HEK293T (cell line): ENCODE results near the gene SLC26A2.

ENCODE experiments used
- CTCF ChIA-PET: fragments of 350-600 bp; formaldehyde crosslinking; extraction: SDS; loops from one replicate; lab custom pipeline; 2021; ENCODE audit warnings: antibody characterized with exemption, inconsistent platforms; lab: Yijun Ruan, JAX
- POLR2A ChIA-PET: fragments of 350-600 bp; formaldehyde crosslinking; extraction: SDS; loops from one replicate; lab custom pipeline; 2020; ENCODE audit warnings: antibody characterized with exemption, inconsistent platforms; lab: Yijun Ruan, JAX
- DNase-seq: peaks from one replicate; pipeline ENCODE4 v3.0.0; 2012; ENCODE audit warnings: mixed read lengths; ENCODE audit errors: extremely low spot score
- ARNT ChIP-seq: fragments of 450-650 bp; IDR thresholded peaks from 2 replicates; pipeline ENCODE4 v1.6.1; 2017; ENCODE audit warnings: mild to moderate bottlenecking
- BHLHE40 ChIP-seq: fragments of 450-650 bp; IDR thresholded peaks from 2 replicates; pipeline ENCODE4 v1.6.1; 2016; ENCODE audit warnings: mild to moderate bottlenecking, moderate library complexity, borderline replicate concordance
- CTBP1 ChIP-seq: fragments of 450-650 bp; IDR thresholded peaks from 2 replicates; pipeline ENCODE4 v1.6.1; 2016; ENCODE audit warnings: borderline replicate concordance
- ELF4 ChIP-seq: fragments of 450-650 bp; IDR thresholded peaks from 2 replicates; pipeline ENCODE4 v1.6.1; 2017; ENCODE audit warnings: antibody characterized with exemption
- FOXA1 ChIP-seq: fragments of 450-650 bp; IDR thresholded peaks from 2 replicates; pipeline ENCODE4 v1.6.1; 2016; ENCODE audit warnings: mild to moderate bottlenecking
- FOXK2 ChIP-seq: fragments of 450-650 bp; IDR thresholded peaks from 2 replicates; pipeline ENCODE4 v1.6.1; 2016; ENCODE audit warnings: mild to moderate bottlenecking
- FOXM1 ChIP-seq: fragments of 450-650 bp; IDR thresholded peaks from 2 replicates; pipeline ENCODE4 v1.6.1; 2017; ENCODE audit warnings: mild to moderate bottlenecking, borderline replicate concordance
- HDGF ChIP-seq: fragments of 450-650 bp; IDR thresholded peaks from 2 replicates; pipeline ENCODE4 v1.6.1; 2017; ENCODE audit warnings: antibody characterized with exemption, borderline replicate concordance
- L3MBTL2 ChIP-seq: fragments of 450-650 bp; conservative IDR thresholded peaks from 2 replicates; pipeline ENCODE4 v1.6.1; 2016; ENCODE audit warnings: mild to moderate bottlenecking
- LEF1 ChIP-seq: fragments of 450-650 bp; IDR thresholded peaks from 2 replicates; pipeline ENCODE4 v1.6.1; 2017; ENCODE audit warnings: mild to moderate bottlenecking, borderline replicate concordance
- NFRKB ChIP-seq: fragments of 450-650 bp; IDR thresholded peaks from 2 replicates; pipeline ENCODE4 v1.6.1; 2016; ENCODE audit warnings: mild to moderate bottlenecking, moderate library complexity
- PKNOX1 ChIP-seq: fragments of 450-650 bp; IDR thresholded peaks from 2 replicates; pipeline ENCODE4 v1.6.1; 2016
- SP1 ChIP-seq: fragments of 450-650 bp; IDR thresholded peaks from 2 replicates; pipeline ENCODE4 v1.6.1; 2017
- SUZ12 ChIP-seq: fragments of 450-650 bp; IDR thresholded peaks from 2 replicates; pipeline ENCODE4 v1.6.1; 2016; ENCODE audit warnings: mild to moderate bottlenecking
- TARDBP ChIP-seq: fragments of 450-650 bp; IDR thresholded peaks from 2 replicates; pipeline ENCODE4 v1.6.1; 2016
- ZNF384 ChIP-seq: fragments of 450-650 bp; IDR thresholded peaks from 2 replicates; pipeline ENCODE4 v1.6.1; 2016

Gene SLC26A2

DNA sequence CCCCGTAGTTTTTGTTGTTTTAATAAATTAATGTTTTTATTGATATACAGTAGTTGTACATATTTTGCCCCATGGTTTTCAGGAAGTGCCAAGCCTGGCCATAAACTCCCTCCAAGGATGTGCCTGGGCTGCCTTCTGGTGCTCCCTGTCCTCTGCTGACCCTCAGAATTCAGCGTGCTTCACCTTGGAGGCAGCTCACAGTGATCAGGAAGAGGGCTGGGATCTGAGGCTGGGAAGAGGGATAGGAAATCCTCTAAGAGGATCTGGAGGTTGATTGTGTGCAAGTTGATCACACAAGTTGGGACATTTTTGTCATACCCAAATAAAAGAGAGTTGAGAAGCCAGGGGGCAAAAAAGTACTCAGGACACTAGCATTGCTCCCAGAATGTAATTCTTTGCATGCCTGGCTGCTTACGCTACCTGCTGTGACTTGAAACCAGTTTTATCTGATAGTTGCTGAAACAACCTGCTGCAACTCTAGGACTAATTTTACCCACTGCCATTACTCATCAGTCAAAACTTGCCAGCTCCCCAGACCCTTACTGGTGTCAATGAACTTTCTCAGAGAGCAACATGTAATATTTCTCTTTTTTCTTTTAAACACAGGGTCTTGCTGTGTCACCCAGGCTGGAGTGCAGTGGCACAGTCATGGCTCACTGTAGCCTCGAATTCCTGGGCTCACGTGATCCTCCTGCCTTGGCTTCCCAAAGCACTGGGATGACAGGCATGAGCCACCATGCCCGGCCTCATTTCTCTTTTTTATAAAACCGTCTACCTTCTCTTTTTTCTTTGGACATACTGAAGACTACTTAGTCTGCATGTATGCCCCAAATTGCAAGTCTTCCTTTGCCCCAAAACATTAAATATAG, 44.9 kb upstream of the SLC26A2 start:
- no peak for DNase-seq
- TF ChIP-seq CTBP1 (no peak), LEF1 (no peak), SUZ12 (no peak), FOXA1 (no peak), FOXK2 (no peak), BHLHE40 (no peak), SP1 (no peak), HDGF (no peak), ZNF384 (no peak), NFRKB (no peak), FOXM1 (no peak), TARDBP (no peak), ARNT (no peak), PKNOX1 (no peak), ELF4 (no peak), L3MBTL2 (no peak)
- ChIA-PET POLR2A (interaction anchor here (1.6 kb wide), 1 partner anchor 45 kb away, joined by 5 read pairs; the partner anchor contains the start of gene SLC26A2), CTCF (interaction anchor here (1.3 kb wide), 1 partner anchor 12 kb away, joined by 3 read pairs; no protein-coding TSS in a partner anchor)

- CTCF ChIA-PET, result interaction anchor here (1.3 kb wide), 1 partner anchor 12 kb away, joined by 3 read pairs; no protein-coding TSS in a partner anchor
- no peak for DNase-seq
- POLR2A ChIA-PET, result interaction anchor here (1.6 kb wide), 1 partner anchor 44 kb away, joined by 5 read pairs; the partner anchor contains the start of gene SLC26A2
- TF ChIP-seq FOXK2 (no peak), LEF1 (no peak), L3MBTL2 (no peak), FOXM1 (no peak), CTBP1 (no peak), HDGF (no peak), SUZ12 (no peak), TARDBP (no peak), ELF4 (no peak), FOXA1 (no peak), NFRKB (no peak), BHLHE40 (no peak), ZNF384 (no peak), ARNT (no peak), SP1 (no peak), PKNOX1 (no peak)
Measured at GRCh38 chr5:149916334-149917072, 44.1 kb upstream of the SLC26A2 start.

- no peak for DNase-seq
- no peak for TF ChIP-seq LEF1
- TF ChIP-seq L3MBTL2, result no peak
- TF ChIP-seq SUZ12, result no peak
- no peak for TF ChIP-seq PKNOX1
- no peak for TF ChIP-seq TARDBP
- TF ChIP-seq ARNT, result no peak
- TF ChIP-seq FOXA1, result no peak
- TF ChIP-seq HDGF, result no peak
- ChIA-PET CTCF (interaction anchor here (1.0 to 1.3 kb wide), 2 partner anchors 13 kb away, joined by 3 read pairs; no protein-coding TSS in a partner anchor), POLR2A (interaction anchor here (1.6 kb wide), 1 partner anchor 43 kb away, joined by 5 read pairs; the partner anchor contains the start of gene SLC26A2)
Measured at GRCh38 chr5:149917073-149917676, 43.4 kb upstream of the SLC26A2 start.

DNA sequence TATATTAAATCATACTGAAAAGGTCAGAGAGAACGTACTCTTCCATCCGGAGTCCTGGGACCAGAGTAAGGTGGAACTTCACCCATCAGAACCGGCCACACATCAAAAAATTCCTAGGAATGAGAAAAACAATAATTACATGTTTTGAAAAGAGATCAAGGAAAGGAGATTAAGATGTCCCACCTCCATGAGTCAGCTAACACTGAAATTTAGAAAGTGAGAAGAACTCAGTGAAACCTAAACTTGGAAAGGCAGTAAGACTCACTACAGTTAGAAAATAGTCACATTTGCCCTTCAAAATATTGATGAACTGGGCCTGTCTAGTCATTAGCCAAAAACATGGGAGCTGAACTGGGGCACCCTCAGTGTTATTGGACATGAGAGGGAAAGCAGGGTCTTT, 39.0 kb upstream of the SLC26A2 start:
- no peak for DNase-seq
- CTCF ChIA-PET, result no interaction called here
- POLR2A ChIA-PET, result no interaction called here
- TF ChIP-seq ZNF384, result no peak
- no peak for TF ChIP-seq SP1
- no peak for TF ChIP-seq FOXK2
- TF ChIP-seq ELF4, result no peak
- TF ChIP-seq ARNT, result no peak
- no peak for TF ChIP-seq CTBP1
- no peak for TF ChIP-seq TARDBP
- TF ChIP-seq LEF1, result no peak
- no peak for TF ChIP-seq HDGF
- no peak for TF ChIP-seq NFRKB
- no peak for TF ChIP-seq L3MBTL2
- TF ChIP-seq FOXM1, result no peak
- TF ChIP-seq SUZ12, result no peak

DNA sequence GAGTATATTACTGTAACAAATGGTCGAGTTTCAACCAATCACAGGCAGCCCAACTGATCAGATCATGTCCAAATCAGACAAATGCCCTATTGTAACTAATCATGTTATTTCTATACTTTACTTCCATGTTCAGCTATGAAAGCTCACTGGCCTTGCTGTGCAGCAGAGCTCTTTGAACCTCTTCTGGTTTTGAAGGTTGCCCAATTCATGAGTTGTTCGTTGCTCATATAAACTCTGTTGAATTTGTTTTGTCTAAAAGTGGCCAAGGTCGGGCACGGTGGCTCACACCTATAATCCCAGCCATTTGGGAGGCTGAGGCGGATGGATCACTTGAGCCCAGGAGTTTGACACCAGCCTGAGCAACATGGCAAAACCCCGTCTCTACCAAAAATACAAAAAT, 37.6 kb upstream of the SLC26A2 start:
- POLR2A ChIA-PET, result interaction anchor here (0.9 kb wide), 1 partner anchor 37 kb away, joined by 3 read pairs; the partner anchor contains the start of gene SLC26A2
- TF ChIP-seq ARNT (no peak), ZNF384 (no peak), SP1 (no peak), TARDBP (no peak), LEF1 (no peak), SUZ12 (no peak), PKNOX1 (no peak), HDGF (no peak)
- no peak for DNase-seq
- CTCF ChIA-PET, result no interaction called here
